IPS-18a (cell line): ENCODE results near the gene OXLD1.

Experiments
- H3K27ac ChIP-seq: one replicate; pipeline ENCODE4 v1.5.1; 2013; ENCODE audit warnings: low read length
- H3K27me3 ChIP-seq: one replicate; pipeline ENCODE4 v1.6.1; 2013; ENCODE audit warnings: mild to moderate bottlenecking, low read length; ENCODE audit not compliant: control insufficient read depth, insufficient read depth
- H3K36me3 ChIP-seq: one replicate; pipeline ENCODE4 v1.6.1; 2013; ENCODE audit warnings: low read depth, low read length; ENCODE audit not compliant: control insufficient read depth
- H3K4me1 ChIP-seq: one replicate; pipeline ENCODE4 v1.6.1; 2013; ENCODE audit warnings: low read depth, low read length; ENCODE audit not compliant: control insufficient read depth
- H3K4me3 ChIP-seq: one replicate; pipeline ENCODE4 v1.5.1; 2013; ENCODE audit warnings: low read length
- H3K9ac ChIP-seq: one replicate; pipeline ENCODE4 v1.6.1; 2013; ENCODE audit warnings: mild to moderate bottlenecking, low read length, moderate library complexity
- H3K9me3 ChIP-seq: one replicate; pipeline ENCODE4 v1.6.1; 2013; ENCODE audit warnings: low read depth, low read length; ENCODE audit not compliant: control insufficient read depth

OXLD1 gene

GRCh38 chr17:81687770-81688541 is 21.6 kb upstream of the OXLD1 start:
- H3K9me3 ChIP-seq, result no peaks in the 10 kb centered on the region
- H3K36me3 ChIP-seq, result peaks cover 43% of the 10 kb centered on the region
- H3K4me3 ChIP-seq, result no peak overlapping the region
- H3K9ac ChIP-seq, result no peak overlapping the region
- no peaks in the 10 kb centered on the region for H3K27me3 ChIP-seq
- H3K4me1 ChIP-seq, result peaks cover 7% of the 10 kb centered on the region
- H3K27ac ChIP-seq, result no peak overlapping the region

DNA sequence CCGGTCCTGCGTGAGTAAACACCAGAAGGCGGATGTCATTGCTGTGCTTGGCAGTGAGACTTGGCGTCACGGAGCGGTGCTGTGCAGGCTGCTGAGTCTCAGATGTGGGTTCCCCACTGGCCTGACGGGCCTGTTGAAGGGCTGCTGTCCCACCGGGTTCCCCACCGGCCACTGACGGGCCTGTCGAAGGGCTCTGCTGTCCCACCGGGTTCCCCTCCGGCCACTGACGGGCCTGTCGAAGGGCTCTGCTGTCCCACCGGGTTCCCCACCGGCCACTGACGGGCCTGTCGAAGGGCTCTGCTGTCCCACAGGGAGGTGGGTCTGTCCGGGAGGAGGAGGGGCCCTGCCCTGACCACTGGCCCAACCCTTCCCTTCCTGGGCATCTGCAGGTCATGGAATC is 20.2 kb upstream of the OXLD1 start:
- no peak overlapping the region for H3K4me3 ChIP-seq
- H3K9me3 ChIP-seq, result no peaks in the 10 kb centered on the region
- no peaks in the 10 kb centered on the region for H3K27me3 ChIP-seq
- no peak overlapping the region for H3K27ac ChIP-seq
- H3K36me3 ChIP-seq, result peaks cover 34% of the 10 kb centered on the region
- peaks cover 9% of the 10 kb centered on the region for H3K4me1 ChIP-seq
- no peak overlapping the region for H3K9ac ChIP-seq

DNA sequence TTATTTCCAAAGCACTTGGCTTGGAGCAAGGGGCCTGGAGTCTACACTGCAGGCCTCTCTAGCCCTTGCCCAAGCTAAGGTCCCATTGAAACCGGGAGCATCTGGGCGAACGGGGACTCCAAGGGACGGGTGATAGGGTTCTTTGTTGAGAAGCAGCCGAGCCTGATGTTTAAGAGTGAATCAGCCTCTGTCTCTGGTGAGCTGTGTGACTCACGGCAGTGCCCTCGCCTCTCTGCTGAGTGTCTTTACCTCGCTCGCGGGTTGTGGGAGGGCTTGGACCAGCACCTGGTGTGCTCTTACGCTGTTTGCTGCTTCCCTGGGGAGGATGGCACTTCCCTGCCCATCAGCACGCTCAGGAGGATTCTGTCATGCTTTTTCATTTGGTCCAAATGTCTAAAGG is 18.7 kb upstream of the OXLD1 start:
- Histone ChIP-seq H3K4me1 (peaks cover 9% of the 10 kb centered on the region), H3K36me3 (peaks cover 27% of the 10 kb centered on the region), H3K4me3 (peak overlapping the region; percentile 91), H3K27me3 (no peaks in the 10 kb centered on the region), H3K9me3 (no peaks in the 10 kb centered on the region), H3K27ac (no peak overlapping the region), H3K9ac (peak overlapping the region; percentile 77)

DNA sequence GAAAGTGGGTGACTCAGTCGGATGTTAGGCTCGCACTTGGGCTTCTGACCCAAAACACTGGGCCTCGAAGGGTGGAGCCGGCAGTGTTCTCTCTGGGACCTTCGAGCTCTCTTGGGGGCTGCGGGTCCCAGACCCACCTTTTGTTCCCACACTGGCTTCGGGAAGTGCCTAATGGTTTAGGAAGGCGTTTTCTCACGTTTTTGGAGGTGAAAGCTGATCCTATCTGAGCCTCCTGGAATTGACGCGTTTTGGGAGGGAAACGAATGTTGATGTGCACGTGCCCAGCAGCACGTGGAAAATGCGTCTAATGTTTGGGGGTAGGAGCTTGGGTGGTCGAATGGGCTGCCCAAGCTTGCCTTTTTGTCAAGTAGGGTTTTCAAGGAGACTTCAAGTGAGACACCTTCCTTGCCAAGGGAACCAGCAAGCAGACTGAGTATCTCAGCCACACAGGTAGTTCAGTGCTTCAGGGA is 18.1 kb upstream of the OXLD1 start:
- H3K36me3 ChIP-seq, result peaks cover 27% of the 10 kb centered on the region
- H3K27ac ChIP-seq, result no peak overlapping the region
- no peaks in the 10 kb centered on the region for H3K9me3 ChIP-seq
- H3K9ac ChIP-seq, result peak overlapping the region; percentile 77
- peak overlapping the region; percentile 91 for H3K4me3 ChIP-seq
- no peaks in the 10 kb centered on the region for H3K27me3 ChIP-seq
- peaks cover 9% of the 10 kb centered on the region for H3K4me1 ChIP-seq

DNA sequence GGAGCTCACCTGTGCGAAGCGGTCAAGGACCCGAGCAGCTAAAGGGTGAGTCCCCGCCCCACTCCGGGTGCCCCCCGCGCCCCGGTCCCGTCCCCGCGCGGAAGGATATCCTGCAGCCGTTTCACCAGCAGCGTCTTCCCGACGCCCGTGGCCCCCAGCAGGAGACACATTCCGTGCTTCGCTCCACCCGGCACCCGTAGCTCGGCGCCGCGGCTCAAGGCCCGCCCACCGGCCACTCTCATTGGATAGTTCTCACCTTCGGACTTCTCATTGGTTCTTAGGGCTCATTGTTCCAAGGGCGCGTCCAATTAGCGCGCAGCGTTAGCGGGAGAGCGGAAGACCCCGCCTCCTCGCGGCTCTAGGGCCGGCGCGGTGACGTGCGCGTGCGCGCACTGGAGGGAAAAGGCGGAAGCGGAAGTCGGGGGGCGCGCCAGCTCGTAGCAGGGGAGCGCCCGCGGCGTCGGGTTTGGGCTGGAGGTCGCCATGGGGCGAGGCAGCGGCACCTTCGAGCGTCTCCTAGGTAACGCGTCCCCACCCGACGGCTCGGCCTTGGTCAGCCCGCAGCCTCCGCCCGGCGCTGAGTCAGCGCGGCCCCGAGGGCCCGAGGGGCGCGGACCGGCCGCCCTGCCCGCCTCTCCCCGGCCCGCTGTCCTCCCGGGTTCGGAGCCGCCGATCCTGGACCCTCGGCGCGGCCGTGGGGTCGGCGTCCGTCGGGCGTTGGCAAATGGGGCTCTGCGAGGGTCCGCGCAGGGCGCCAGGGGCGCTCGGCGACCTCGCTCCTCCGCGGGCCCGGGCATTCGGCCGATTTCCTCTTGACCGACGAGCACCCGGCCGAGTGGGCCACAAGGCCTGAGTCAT is 17.4 kb upstream of the OXLD1 start, which contains the start of the genes ARL16 and HGS:
TSS of gene ARL16 (minus strand) at position 214 of the 858 bp plus-strand sequence. CDS start at position 170, 44 bp downstream.
TSS of gene HGS (plus strand) at position 428 of the 858 bp plus-strand sequence. CDS start at position 484, 56 bp downstream.
- peak within 1 kb of the TSS; percentile 91 for H3K4me3 ChIP-seq
- H3K4me1 ChIP-seq, result peaks cover 9% of the 10 kb centered on the region
- H3K36me3 ChIP-seq, result peaks cover 25% of the 10 kb centered on the region
- H3K27me3 ChIP-seq, result no peaks in the 10 kb centered on the region
- H3K9ac ChIP-seq, result peak within 1 kb of the TSS; percentile 91
- H3K27ac ChIP-seq, result peak within 1 kb of the TSS; percentile 53
- H3K9me3 ChIP-seq, result no peaks in the 10 kb centered on the region

DNA sequence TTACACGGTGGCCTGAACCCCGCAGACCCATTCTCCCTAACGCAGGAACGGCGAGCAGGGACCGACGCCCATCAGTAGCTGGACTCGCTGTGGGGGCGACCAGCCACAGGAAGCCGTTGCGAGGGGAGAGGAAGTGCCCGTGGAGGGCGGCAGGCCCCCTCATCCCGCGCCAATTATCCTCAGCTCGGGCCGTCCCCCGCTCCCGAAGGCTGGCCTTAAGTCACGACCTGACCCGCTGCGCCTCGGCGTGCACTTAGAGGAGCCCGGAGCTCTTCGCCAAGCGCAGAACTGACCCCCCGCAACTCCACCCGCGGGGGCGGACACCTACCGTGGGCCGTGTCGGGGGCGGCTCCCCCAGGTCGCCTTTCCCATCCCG is 16.8 kb upstream of the OXLD1 start:
- peak overlapping the region; percentile 91 for H3K9ac ChIP-seq
- peak overlapping the region; percentile 53 for H3K27ac ChIP-seq
- H3K4me1 ChIP-seq, result peaks cover 9% of the 10 kb centered on the region
- no peaks in the 10 kb centered on the region for H3K9me3 ChIP-seq
- no peaks in the 10 kb centered on the region for H3K27me3 ChIP-seq
- H3K36me3 ChIP-seq, result peaks cover 21% of the 10 kb centered on the region
- H3K4me3 ChIP-seq, result peak overlapping the region; percentile 91

- Histone ChIP-seq H3K4me1 (peaks cover 9% of the 10 kb centered on the region), H3K9ac (peak overlapping the region; percentile 91), H3K36me3 (peaks cover 20% of the 10 kb centered on the region), H3K27me3 (no peaks in the 10 kb centered on the region), H3K27ac (peak overlapping the region; percentile 53), H3K9me3 (no peaks in the 10 kb centered on the region), H3K4me3 (peak overlapping the region; percentile 91)
Observed at GRCh38 chr17:81682565-81683207, 16.3 kb upstream of the OXLD1 start.

GRCh38 chr17:81681672-81682071 is 15.3 kb upstream of the OXLD1 start:
- H3K36me3 ChIP-seq, result peaks cover 9% of the 10 kb centered on the region

DNA sequence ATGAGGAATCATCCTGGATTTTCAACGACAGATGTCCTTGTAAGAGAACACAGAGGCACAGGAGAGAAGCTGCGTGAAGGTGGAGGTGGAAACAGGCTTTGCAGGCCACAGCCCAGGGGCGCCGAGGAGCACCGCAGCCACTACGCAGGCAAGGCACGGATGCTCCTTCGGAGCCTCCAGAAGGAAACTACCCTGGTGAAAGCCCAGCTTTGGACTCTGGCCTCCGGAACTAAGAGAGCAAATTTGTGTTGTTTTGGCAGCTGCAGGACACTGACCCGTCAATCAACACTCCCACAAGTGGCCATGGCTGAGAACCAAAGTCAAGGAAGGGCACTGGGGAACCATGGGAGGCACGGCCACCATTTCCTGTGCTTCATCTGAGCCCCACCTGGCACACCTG is 13.7 kb upstream of the OXLD1 start:
- Histone ChIP-seq H3K36me3 (no peaks in the 10 kb centered on the region), H3K9me3 (no peaks in the 10 kb centered on the region), H3K27ac (no peak overlapping the region), H3K9ac (no peak overlapping the region), H3K4me3 (no peak overlapping the region), H3K27me3 (no peaks in the 10 kb centered on the region), H3K4me1 (peaks cover 9% of the 10 kb centered on the region)

More at GRCh38 chr17:81681672-81682071, 15.3 kb upstream of the OXLD1 start:
- Histone ChIP-seq H3K4me3 (no peak overlapping the region), H3K9me3 (no peaks in the 10 kb centered on the region), H3K9ac (no peak overlapping the region), H3K27ac (no peak overlapping the region), H3K27me3 (no peaks in the 10 kb centered on the region), H3K4me1 (peaks cover 9% of the 10 kb centered on the region)

- H3K4me1 ChIP-seq, result no peaks in the 10 kb centered on the region
- no peaks in the 10 kb centered on the region for H3K9me3 ChIP-seq
- no peak overlapping the region for H3K4me3 ChIP-seq
- H3K9ac ChIP-seq, result no peak overlapping the region
- H3K27me3 ChIP-seq, result no peaks in the 10 kb centered on the region
- no peak overlapping the region for H3K27ac ChIP-seq
- peaks cover 21% of the 10 kb centered on the region for H3K36me3 ChIP-seq
Observed at GRCh38 chr17:81676906-81677305, 10.5 kb upstream of the OXLD1 start.
